SK-N-SH treated with all-trans-retinoic acid at 6 μM for 48 hours (cell line): ENCODE data around the gene SLAMF8.

Experiments
- ARNTL ChIP-seq: fragments of 450-650 bp; formaldehyde crosslinking; IDR thresholded peaks from 2 replicates; pipeline ENCODE4 v1.5.0; 2020; ENCODE audit warnings: low read depth, mild to moderate bottlenecking, moderate library complexity, borderline replicate concordance
- CREB5 ChIP-seq: fragments of 250-450 bp; sonication (Bioruptor Pico); IDR thresholded peaks from 2 replicates; pipeline ENCODE4 v1.5.1; 2020; ENCODE audit warnings: low read depth, mild to moderate bottlenecking, moderate library complexity
- ZNF8 ChIP-seq: fragments of 450-650 bp; formaldehyde crosslinking; IDR thresholded peaks from 2 replicates; pipeline ENCODE4 v1.5.0; 2020; ENCODE audit warnings: mild to moderate bottlenecking, moderate library complexity

DNA sequence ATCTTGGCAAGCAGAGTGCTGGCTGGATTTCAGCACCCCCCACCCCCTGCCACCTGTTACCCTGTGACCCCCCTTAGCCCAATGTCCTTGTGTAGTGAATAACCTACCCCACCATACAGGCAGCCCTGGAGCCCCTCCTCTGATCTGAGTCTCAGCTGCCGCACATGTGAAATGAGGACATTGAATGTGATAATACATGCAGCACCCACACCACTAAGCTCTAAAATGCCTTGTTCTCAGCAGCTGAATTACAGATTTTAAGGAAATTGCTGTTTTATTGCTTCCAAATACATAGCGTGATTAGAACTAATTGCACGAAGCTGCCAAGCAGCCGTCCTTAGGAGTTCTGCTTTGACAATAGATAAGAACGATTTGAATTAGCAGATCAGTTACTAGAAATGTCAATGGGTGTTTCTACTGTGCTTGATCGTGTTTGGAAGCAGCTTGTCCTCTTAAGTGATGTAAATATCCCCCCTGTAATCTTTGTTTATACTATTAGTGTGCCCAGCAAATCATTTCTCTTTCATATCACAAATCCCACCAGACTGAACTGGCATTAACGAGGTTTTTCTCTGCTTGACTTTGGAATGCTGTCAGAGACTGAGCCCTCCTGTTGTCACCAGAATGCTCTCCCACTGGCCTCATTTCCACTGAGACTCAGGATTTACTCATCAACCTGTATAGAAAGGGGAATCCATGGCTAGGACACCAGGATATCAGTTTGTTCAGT, 4.9 kb downstream of the SLAMF8 start:
- TF ChIP-seq ARNTL (CRISPR knock-in tag) (no peak), CREB5 (no peak), ZNF8 (CRISPR knock-in tag) (no peak)
